Gastrocnemius medialis (tissue), 4 donors: ENCODE data around the gene CHN2. TPM values are rescaled to one million over a fixed set of nuclear protein-coding genes. Genes with fewer than 3 reads are reported as not detected.

Source experiments
- ATAC-seq, 2 donors: fragments of 150-250 bp; one replicate each; pipeline ENCODE4 v1.9.1; 2016
- DNase-seq, 2 donors: peaks; one replicate each; pipeline ENCODE4 v3.0.0-alpha.2; 2019
- H3K27ac ChIP-seq, 4 donors: fragments of 200-600 bp; sonication (generic); 1 replicate in 1 of 4; 2 replicates in 3 of 4; pipeline ENCODE4 v1.5.1; 2016 to 2018; ENCODE audit warnings: mild to moderate bottlenecking in 2 of 4, moderate library complexity in 1 of 4
- H3K27me3 ChIP-seq, 3 donors: fragments of 200-600 bp; sonication (generic) in 2 of 3; 1 replicate in 1 of 3; 2 replicates in 2 of 3; pipeline versions ENCODE4 v1.5.1 to v1.6.0; 2016 to 2019; ENCODE audit warnings: mild to moderate bottlenecking in 1 of 3, moderate library complexity in 1 of 3
- H3K36me3 ChIP-seq, 2 donors: fragments of 200-600 bp; sonication (generic) in 1 of 2; one replicate each; pipeline ENCODE4 v1.5.1; 2017 to 2018
- H3K4me1 ChIP-seq, 2 donors: fragments of 200-600 bp; sonication (generic) in 1 of 2; one replicate each; pipeline ENCODE4 v1.5.1; 2016 to 2017; ENCODE audit warnings: mild to moderate bottlenecking in 2 of 2
- H3K4me3 ChIP-seq, 4 donors: fragments of 200-600 bp; sonication (generic) in 3 of 4; 1 replicate in 1 of 4; 2 replicates in 3 of 4; pipeline ENCODE4 v1.5.1; 2016 to 2019; ENCODE audit warnings: mild to moderate bottlenecking in 2 of 4
- H3K9me3 ChIP-seq, 3 donors: fragments of 200-600 bp; sonication (generic) in 2 of 3; 1 replicate in 1 of 3; 2 replicates in 2 of 3; pipeline ENCODE4 v1.5.1; 2016 to 2019
- CTCF ChIP-seq, 5 experiments: fragments of 450-650 bp in 3 of 5; fragments of 200-600 bp in 2 of 5; sonication (generic) in 2 of 5; IDR thresholded peaks in 4 of 5; conservative IDR thresholded peaks in 1 of 5; 1 replicate in 4 of 5; 2 replicates in 1 of 5; pipeline ENCODE4 v1.5.1; 2016 to 2019; ENCODE audit warnings: antibody characterized with exemption in 5 of 5, mild to moderate bottlenecking in 3 of 5, moderate library complexity in 3 of 5
- POLR2A ChIP-seq, 2 donors: fragments of 450-650 bp; IDR thresholded peaks; one replicate each; pipeline ENCODE4 v1.6.1; 2017; ENCODE audit warnings: antibody characterized with exemption in 2 of 2, mild to moderate bottlenecking in 2 of 2, moderate library complexity in 2 of 2
- in situ Hi-C, 4 donors: fragments of 200-750 bp; cut with MboI; loops; one replicate each; pipeline versions ENCODE4 v1.15.0 to v1.8.0; 2017; ENCODE audit warnings: low sequenced_read_pairs in 4 of 4
- intact Hi-C: fragments of 100-400 bp; cut with DNase I; formaldehyde crosslinking; loops from one replicate; pipeline ENCODE4 v1.15.1; 2023; ENCODE audit warnings: low total_unique reads
- total RNA-seq, 4 donors: library from RNA; depleted of rRNA; stranded (reverse); fragments of >200 nt; gene quantifications; one replicate each; pipeline versions ENCODE4 v1.1.0 to v1.2.3, GENCODE V29; 2016

Gene CHN2
- total RNA-seq, 4 donors from 2014 or later, result 5.9 to 11.3 (median 8.2) TPM

- H3K36me3 ChIP-seq, result no peaks in the 10 kb centered on the region
- intact Hi-C loops (no loop called here), in situ Hi-C loops (no loop called here)
- no peaks in the 10 kb centered on the region for H3K4me1 ChIP-seq
- no peaks in the 10 kb centered on the region for H3K27me3 ChIP-seq
- no peak for DNase-seq
- no peaks in the 10 kb centered on the region for H3K9me3 ChIP-seq
- no peak overlapping the region for H3K27ac ChIP-seq
- H3K4me3 ChIP-seq, result no peak overlapping the region
- ATAC-seq, result no peak
- TF ChIP-seq POLR2A (IDR thresholded peaks at IDR 0.05), result no peak
- TF ChIP-seq CTCF (IDR thresholded peaks at IDR 0.05 in 4 of 5, conservative IDR thresholded peaks at IDR 0.05 in 1 of 5), result no peak
These were observed 285.0 kb downstream of the CHN2 start for GRCh38 chr7:29479301-29480200.

- TF ChIP-seq CTCF (IDR thresholded peaks at IDR 0.05 in 4 of 5, conservative IDR thresholded peaks at IDR 0.05 in 1 of 5) (no peak), POLR2A (IDR thresholded peaks at IDR 0.05) (no peak)
- Histone ChIP-seq H3K27ac (no peak overlapping the region), H3K4me3 (no peak overlapping the region), H3K27me3 (no peaks in the 10 kb centered on the region), H3K36me3 (no peaks in the 10 kb centered on the region), H3K9me3 (no peaks in the 10 kb centered on the region), H3K4me1 (no peaks in the 10 kb centered on the region)
- ATAC-seq (no peak), DNase-seq (no peak)
- intact Hi-C loops (no loop called here), in situ Hi-C loops (no loop called here)
These were observed 285.9 kb downstream of the CHN2 start for GRCh38 chr7:29480451-29480850.

GRCh38 chr7:29480934-29481651, 286.5 kb downstream of the CHN2 start:
- H3K36me3 ChIP-seq, result no peaks in the 10 kb centered on the region
- TF ChIP-seq CTCF (IDR thresholded peaks at IDR 0.05 in 4 of 5, conservative IDR thresholded peaks at IDR 0.05 in 1 of 5) (no peak), POLR2A (IDR thresholded peaks at IDR 0.05) (no peak)
- H3K27ac ChIP-seq, result no peak overlapping the region
- no peaks in the 10 kb centered on the region for H3K27me3 ChIP-seq
- H3K4me1 ChIP-seq, result no peaks in the 10 kb centered on the region
- no peak overlapping the region for H3K4me3 ChIP-seq
- in situ Hi-C loops, result no loop called here
- H3K9me3 ChIP-seq, result no peaks in the 10 kb centered on the region
- DNase-seq (no peak), ATAC-seq (no peak)
- intact Hi-C loops, result no loop called here

GRCh38 chr7:29482056-29482455, 287.5 kb downstream of the CHN2 start:
- intact Hi-C loops, result no loop called here
- no peak for DNase-seq
- ATAC-seq, result no peak
- no peak for TF ChIP-seq CTCF (IDR thresholded peaks at IDR 0.05 in 4 of 5, conservative IDR thresholded peaks at IDR 0.05 in 1 of 5)
- no peak for TF ChIP-seq POLR2A (IDR thresholded peaks at IDR 0.05)
- in situ Hi-C loops, result no loop called here
- Histone ChIP-seq H3K27ac (no peak overlapping the region), H3K36me3 (no peaks in the 10 kb centered on the region), H3K4me3 (no peak overlapping the region), H3K27me3 (no peaks in the 10 kb centered on the region), H3K4me1 (no peaks in the 10 kb centered on the region), H3K9me3 (no peaks in the 10 kb centered on the region)
